ENCODE measurements around the gene DSE.

Gene DSE

DNA sequence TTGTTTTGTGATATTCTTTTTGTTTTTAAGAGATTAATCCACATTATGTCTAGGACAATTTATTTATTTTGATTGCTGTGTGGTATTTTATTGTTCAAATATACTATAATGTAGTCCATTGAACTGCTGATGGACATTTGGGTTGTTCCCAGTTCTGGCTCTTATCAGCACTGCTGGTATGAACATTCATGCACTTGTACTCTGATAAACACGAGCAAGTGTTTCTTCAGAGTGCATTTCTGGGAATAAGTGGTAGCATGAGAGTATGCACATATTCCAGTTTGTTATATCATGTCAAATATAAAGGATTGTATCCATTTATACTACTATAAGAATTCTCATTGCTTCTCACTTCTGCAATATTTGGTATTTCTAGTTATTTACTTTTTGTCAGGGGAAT, 97.5 kb downstream of the DSE start:
- H3K4me3 ChIP-seq (ENCODE audit: low read depth, low read length): no peak overlapping the region

DNA sequence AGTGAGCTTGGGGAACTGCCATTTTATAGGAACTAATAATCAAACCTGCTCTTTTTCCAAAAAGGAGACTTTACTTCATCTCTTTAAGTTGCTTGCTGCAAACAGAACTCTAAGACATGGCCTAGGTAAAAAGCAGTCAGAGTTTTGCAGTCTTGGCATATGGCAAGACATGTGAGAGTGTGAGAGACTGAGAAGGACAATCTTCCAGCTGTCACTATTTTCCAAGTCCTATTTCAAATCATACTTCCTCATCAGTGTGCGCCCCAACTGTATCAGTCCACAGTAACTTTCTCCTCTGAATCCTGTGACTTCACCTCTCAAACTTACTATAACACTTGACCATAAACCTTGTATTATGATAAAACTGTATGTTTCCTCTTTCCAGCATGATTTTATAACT, 100.8 kb downstream of the DSE start:
- H3K4me3 ChIP-seq (ENCODE audit: low read depth, low read length): no peak overlapping the region

DNA sequence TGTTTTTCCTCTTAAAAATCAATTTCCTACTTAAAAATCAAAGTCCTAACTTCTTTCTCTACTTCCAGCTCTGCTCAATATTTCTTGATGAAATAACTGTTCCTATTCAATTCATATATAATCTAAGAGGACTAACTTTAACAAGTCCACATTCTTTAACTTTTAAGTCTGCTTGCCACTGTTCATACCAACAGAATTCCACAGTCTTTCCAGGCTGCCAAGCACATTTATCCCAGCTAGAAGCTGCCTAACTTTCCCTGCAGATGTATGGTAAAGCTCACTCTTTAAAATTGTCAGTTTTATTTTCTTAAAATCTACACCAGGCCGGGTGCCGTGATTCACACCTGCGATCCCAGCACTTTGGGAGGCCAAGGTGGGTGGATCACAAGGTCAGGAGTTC, 102.0 kb downstream of the DSE start:
- no peak overlapping the region for H3K4me3 ChIP-seq (ENCODE audit: low read depth, low read length)

DNA sequence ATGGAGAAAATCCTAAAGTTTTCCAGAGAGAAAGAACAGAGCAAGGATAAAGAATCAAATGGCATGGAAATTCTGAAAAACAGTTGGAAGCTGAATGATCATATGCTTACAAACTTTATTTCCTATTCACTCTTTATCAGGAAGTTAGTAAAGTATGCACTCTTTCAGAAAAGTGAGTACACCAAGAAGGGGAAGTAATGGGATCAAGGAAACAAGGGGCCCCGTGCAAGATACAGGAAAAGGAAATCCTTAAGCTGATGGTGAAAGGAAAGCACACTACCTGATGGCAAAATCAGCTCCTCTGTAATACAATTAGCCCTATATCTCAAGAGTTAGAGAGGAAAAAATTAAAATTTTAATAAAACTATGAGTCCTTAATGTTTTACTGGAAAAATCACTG, 104.4 kb downstream of the DSE start:
- no peak overlapping the region for H3K4me3 ChIP-seq (ENCODE audit: low read depth, low read length)

DNA sequence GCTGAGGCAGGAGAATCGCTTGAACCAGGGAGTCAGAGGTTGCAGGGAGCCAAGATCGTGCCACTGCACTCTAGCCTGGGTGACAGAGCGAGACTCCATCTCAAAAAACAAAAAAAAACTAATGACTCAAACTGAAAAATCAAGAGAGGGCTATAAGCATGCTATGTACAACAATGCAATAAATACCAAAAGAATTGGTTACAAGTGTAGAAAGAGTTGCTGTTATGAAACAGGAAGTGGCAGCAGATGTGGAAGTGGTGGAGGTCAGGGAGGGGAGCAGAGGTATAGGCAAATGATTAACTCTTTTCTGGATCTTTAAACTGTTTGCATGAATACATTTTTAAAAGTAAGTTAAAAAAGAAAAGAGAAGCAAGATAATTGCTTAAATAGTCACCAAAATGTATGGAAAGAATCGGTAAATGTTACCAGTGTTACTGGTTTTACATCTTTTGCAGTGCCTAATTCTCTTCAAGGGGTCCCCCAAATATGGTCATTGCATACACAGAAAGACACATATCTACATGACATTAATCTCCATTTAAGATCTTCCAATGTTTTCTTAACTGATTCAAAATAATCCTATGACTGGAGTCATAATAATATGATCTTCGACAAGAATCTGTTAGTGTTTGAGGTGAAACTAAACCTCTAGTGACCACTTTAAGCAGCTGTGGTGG, 105.4 kb downstream of the DSE start:
- H3K4me3 ChIP-seq (ENCODE audit: low read depth, low read length): no peak overlapping the region

DNA sequence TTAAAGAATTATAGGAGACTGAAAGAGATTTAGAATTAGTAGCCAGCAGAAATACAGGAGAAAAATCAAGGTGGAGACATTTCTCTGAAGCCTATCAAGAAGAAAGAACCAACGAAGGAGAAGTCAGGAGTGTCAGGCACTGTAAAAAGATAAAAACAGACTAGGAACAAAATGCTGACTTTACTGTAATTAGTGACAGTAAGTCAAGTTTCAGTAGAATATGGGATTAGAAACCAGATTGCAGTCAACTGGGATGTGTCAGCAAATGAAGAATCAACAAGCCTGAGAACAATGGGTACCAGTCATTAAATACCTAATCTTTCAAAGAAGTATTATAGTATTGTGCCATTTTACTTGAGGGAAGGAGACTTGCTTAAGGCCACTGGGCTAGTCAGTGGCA, 112.0 kb downstream of the DSE start:
- H3K4me3 ChIP-seq (ENCODE audit: low read depth, low read length): no peak overlapping the region

DNA sequence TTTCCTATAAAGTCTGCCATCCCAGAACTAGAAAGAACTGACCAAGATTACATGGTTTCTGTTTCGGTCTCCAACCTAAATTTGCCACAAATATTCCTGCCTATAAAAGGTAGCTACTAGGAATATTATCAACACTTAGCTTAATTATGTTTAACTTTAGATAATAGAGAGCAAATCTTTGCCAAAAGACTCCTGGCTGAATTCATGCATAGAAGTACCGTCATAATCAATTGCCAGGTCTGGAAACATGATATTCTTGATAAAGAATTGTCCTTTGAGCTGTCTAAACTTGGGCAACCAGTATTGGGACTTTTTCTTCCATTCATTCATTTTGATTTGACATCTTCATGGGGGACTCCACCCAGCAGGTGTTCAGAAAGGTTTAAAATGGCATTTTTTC, 112.9 kb downstream of the DSE start:
- H3K4me3 ChIP-seq (ENCODE audit: low read depth, low read length): no peak overlapping the region

DNA sequence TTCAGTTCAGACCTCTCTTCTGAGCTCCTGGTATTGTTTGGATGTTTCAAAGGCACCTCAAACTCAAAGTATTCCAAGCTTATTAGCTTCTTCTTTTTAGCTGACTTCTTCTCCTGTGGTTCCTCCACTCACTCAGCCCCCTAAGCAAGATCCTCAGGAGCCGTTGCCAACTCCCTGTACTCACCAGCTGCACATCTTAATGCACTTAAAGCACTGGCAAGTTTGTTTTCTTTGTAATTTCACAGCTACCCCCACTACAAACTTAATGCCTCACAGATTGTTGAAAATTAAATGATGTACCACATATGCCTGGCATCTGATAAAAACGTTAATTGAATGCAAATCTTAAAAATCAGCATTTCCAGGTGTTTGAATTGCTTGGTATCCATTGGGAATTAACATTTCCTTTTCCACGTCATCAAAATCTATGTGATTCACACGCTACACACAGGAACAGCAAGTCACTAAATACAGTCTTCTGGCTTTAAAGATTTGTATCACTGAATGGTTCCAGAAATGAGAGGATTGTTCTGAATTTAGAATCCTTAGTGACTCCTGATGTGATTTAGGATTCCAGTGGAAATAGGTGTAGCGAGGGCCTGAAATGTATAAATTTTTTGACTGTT, 114.9 kb downstream of the DSE start:
- no peak overlapping the region for H3K4me3 ChIP-seq (ENCODE audit: low read depth, low read length)

DNA sequence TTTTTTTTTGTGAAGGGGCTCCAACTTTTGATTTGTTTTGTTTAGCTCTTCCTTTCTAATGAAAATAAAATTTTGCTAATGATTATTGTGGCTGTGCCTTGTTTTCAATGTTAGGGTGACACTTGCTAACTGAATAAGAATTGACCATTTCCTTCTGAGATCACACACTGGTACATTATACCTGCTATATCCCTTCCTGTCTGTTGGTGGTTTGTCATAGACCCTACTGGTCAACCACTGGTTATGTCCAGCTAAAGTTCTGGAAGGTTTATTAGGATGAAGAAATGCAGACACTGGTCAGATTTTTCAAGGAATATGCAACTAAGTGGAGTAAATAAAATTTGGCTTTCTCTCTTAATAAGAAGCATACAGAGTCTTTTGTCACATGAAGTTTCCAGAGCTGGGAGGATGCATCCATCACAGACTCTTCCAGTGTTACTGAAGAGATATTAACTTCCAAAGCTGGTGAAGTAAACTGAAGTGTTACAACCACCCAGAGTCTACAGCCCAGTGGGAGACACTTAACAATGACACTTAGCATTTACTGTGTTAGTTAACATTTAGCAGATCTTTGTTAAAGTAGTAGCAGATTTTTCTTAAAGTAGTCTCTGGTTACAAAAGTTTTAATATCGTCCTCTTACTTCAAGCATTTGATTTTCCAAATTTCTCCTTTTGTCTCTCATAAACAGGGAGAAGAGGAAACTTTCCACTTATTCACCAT, 121.0 kb downstream of the DSE start:
- no peak overlapping the region for H3K4me3 ChIP-seq (ENCODE audit: low read depth, low read length)

DNA sequence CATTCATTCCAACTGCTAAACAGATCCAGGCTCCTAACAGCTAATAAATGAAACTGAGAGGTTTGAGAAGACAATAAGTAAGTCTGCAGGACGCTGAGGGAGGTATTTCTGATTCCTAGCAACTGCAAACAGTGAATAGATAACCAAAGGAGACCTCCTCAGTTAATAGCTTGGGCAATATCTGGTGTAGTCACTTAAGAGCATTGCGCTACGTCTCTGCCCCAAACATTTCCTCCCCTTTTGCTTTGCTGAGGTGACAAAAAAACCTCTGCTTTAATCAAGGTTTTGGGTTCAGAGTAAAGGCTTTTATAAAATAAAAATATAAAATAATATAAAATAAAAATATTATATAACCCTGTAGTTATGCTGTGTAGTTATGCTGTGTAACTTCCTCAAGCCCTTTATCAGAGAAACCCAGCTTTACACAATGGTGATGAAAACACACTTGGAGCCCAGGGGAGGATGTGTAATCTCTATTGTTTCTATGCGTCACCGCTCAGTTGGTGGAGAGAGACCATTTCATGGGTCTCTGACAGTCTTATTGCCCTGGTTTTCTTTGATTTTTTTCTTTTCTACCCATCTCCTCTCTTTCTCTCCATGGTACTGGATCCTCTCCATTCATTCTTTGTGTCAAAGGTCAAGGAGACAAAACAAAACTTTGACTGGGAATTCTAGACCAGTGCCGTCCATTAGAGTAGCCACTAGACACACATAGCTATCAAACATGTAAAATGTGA, 121.8 kb downstream of the DSE start:
- H3K4me3 ChIP-seq (ENCODE audit: low read depth, low read length): no peak overlapping the region

All from iPS-11a (cell line).